ENCODE measurements around the gene FBXO17.
A peak's percentile ranks its signal among the peaks of the same experiment; 100 is the strongest.
"Not testable (repeated sequence)": the region's sequence is repeated elsewhere in the genome, so short reads cannot be mapped to it uniquely, and the experiment has no call there.

Gene FBXO17

GRCh38 chr19:38941466-38941865 is 34.1 kb downstream of the FBXO17 start:
- H3K27me3 ChIP-seq (ENCODE audit: low read depth, low read length); H3K9me3 ChIP-seq (ENCODE audit: control insufficient read depth in 1 of 2, low read length in 2 of 2): not testable (repeated sequence)

DNA sequence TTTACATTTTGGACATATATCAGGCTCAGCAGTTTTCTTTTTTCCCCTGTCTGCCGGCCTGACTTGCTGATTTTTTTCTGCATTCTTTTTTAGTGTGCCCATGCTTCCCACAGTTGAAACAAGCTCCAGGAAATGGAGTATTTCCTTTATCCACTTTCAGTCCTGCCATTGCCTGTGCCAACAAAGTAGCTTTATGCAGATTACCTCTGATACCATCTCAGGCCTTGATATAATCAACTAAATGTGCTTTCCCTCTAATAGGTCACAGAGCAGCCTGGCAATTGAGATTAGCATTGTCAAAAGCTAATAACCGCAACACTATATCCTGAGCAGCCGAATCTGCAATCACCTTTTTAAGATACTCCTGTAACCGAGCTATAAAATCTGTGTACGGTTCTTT is 35.6 kb downstream of the FBXO17 start:
- no peaks in the 10 kb centered on the region for H3K27me3 ChIP-seq (ENCODE audit: low read depth, low read length)

More at GRCh38 chr19:38941466-38941865, 34.1 kb downstream of the FBXO17 start:
- H3K4me3 ChIP-seq (ENCODE audit: low read depth in 1 of 2, low read length in 2 of 2); H3K36me3 ChIP-seq (ENCODE audit: control insufficient read depth in 1 of 2, insufficient read depth in 2 of 2, low read length in 2 of 2); H3K27ac ChIP-seq (ENCODE audit: low read length); H3K4me1 ChIP-seq (ENCODE audit: control insufficient read depth in 1 of 2, insufficient read depth in 2 of 2, low read length in 2 of 2): not testable (repeated sequence)

DNA sequence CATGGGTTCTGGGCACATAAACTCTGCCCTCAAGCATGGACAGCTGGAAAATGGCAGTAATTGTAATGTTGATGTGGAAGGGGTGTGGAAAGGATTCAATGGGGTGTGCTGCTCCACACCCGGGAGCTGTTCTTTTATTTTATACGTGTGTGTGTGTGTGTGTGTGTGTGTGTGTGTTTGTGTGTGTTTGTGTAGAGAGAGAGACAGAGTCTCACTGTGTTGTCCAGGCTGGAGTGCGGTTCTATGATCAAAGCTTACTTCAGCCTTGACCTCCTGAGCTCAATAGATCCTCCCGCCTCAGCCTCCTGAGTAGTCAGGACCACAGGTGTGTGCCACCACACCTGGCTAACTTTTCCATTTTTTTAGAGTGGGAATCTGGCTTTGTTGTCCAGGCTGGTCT is 42.0 kb downstream of the FBXO17 start:
- Histone ChIP-seq H3K36me3 (ENCODE audit: control insufficient read depth in 1 of 2, insufficient read depth in 2 of 2, low read length in 2 of 2) (peaks cover 3 to 22% of the 10 kb centered on the region in 2 donors), H3K4me1 (ENCODE audit: control insufficient read depth in 1 of 2, insufficient read depth in 2 of 2, low read length in 2 of 2) (peaks cover 0 to 23% of the 10 kb centered on the region in 2 donors), H3K9me3 (ENCODE audit: control insufficient read depth in 1 of 2, low read length in 2 of 2) (no peaks in the 10 kb centered on the region), H3K27ac (ENCODE audit: low read length) (no peak overlapping the region), H3K4me3 (ENCODE audit: low read depth in 1 of 2, low read length in 2 of 2) (no peak overlapping the region), H3K27me3 (ENCODE audit: low read depth, low read length) (no peaks in the 10 kb centered on the region)

More for the DNA sequence above, 35.6 kb downstream of the FBXO17 start:
- no peaks in the 10 kb centered on the region for H3K4me1 ChIP-seq (ENCODE audit: control insufficient read depth in 1 of 2, insufficient read depth in 2 of 2, low read length in 2 of 2)
- H3K27ac ChIP-seq (ENCODE audit: low read length) = no peak overlapping the region
- H3K4me3 ChIP-seq (ENCODE audit: low read depth in 1 of 2, low read length in 2 of 2) = no peak overlapping the region
- H3K36me3 ChIP-seq (ENCODE audit: control insufficient read depth in 1 of 2, insufficient read depth in 2 of 2, low read length in 2 of 2) = peaks cover 4 to 5% of the 10 kb centered on the region in 2 donors
- H3K9me3 ChIP-seq (ENCODE audit: control insufficient read depth in 1 of 2, low read length in 2 of 2) = no peaks in the 10 kb centered on the region

- Histone ChIP-seq H3K4me3 (ENCODE audit: low read depth in 1 of 2, low read length in 2 of 2) (no peak overlapping the region), H3K4me1 (ENCODE audit: control insufficient read depth in 1 of 2, insufficient read depth in 2 of 2, low read length in 2 of 2) (peaks cover 0 to 23% of the 10 kb centered on the region in 2 donors), H3K9me3 (ENCODE audit: control insufficient read depth in 1 of 2, low read length in 2 of 2) (no peaks in the 10 kb centered on the region), H3K27me3 (ENCODE audit: low read depth, low read length) (no peaks in the 10 kb centered on the region), H3K27ac (ENCODE audit: low read length) (no peak overlapping the region), H3K36me3 (ENCODE audit: control insufficient read depth in 1 of 2, insufficient read depth in 2 of 2, low read length in 2 of 2) (peaks cover 3 to 22% of the 10 kb centered on the region in 2 donors)
These were observed 42.9 kb downstream of the FBXO17 start for GRCh38 chr19:38932425-38933179.

DNA sequence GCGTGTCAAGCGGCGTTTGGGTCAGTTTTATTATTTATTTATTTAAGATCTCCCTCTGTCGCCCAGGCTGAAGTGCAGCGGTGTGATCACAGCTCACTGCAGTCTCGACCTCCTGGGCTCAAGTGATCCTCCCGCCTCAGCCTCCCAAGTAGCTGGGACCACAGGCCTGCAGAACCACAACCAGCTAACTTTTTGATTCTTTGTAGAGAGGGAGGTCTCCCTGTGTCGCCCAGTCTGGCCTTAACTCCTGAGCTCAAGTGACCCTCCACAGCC is 44.1 kb downstream of the FBXO17 start:
- Histone ChIP-seq H3K9me3 (ENCODE audit: control insufficient read depth in 1 of 2, low read length in 2 of 2) (no peaks in the 10 kb centered on the region), H3K27me3 (ENCODE audit: low read depth, low read length) (no peaks in the 10 kb centered on the region), H3K36me3 (ENCODE audit: control insufficient read depth in 1 of 2, insufficient read depth in 2 of 2, low read length in 2 of 2) (peaks cover 3 to 22% of the 10 kb centered on the region in 2 donors), H3K4me1 (ENCODE audit: control insufficient read depth in 1 of 2, insufficient read depth in 2 of 2, low read length in 2 of 2) (peaks cover 0 to 23% of the 10 kb centered on the region in 2 donors), H3K4me3 (ENCODE audit: low read depth in 1 of 2, low read length in 2 of 2) (peak overlapping the region; percentile 94 to 97), H3K27ac (ENCODE audit: low read length) (no peak overlapping the region)

DNA sequence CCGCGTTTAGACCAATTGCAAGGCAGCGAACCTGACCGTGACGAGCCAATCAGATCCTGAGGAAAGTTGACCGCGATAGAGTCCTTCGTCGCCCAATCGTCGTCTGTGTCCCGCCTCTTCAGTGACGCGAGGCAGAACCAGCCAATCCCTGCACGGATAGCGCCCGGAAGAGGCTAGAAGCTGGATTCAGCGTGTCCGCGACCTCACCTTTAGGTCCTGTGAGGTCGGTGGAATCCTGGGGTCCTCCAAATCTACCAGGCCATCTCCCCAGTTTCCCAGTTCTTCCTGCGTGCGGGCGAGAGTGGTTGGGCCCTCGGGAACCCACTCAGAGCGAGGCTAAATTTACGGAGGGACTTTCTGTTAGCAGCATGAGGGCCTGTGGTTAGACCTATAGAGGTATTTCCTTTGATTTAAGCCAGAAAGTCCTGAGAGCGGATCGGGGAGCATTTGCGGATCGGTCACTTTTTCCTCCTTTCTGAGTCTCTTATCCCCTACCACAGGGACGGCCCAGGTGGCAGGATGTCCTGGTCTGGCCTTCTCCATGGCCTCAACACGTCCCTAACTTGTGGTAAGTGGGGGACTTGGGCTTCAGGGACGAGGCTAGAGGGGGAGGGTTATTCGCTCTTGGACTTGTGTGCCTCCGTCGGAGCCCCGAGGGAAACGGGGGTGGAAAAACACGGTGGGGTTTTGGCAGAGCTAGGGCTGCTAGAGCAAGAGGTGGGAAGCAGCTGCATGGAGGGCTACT is 44.6 kb downstream of the FBXO17 start, which contains the start of gene MRPS12:
Gene MRPS12, plus strand, starts transcription at position 169 of the 745 bp plus-strand sequence. Its CDS starts 351 bp downstream, at position 520.
- peaks cover 0 to 23% of the 10 kb centered on the region in 2 donors for H3K4me1 ChIP-seq (ENCODE audit: control insufficient read depth in 1 of 2, insufficient read depth in 2 of 2, low read length in 2 of 2)
- peak within 1 kb of the TSS; percentile 95 for H3K27ac ChIP-seq (ENCODE audit: low read length)
- no peaks in the 10 kb centered on the region for H3K9me3 ChIP-seq (ENCODE audit: control insufficient read depth in 1 of 2, low read length in 2 of 2)
- H3K36me3 ChIP-seq (ENCODE audit: control insufficient read depth in 1 of 2, insufficient read depth in 2 of 2, low read length in 2 of 2) = peaks cover 3 to 22% of the 10 kb centered on the region in 2 donors
- no peaks in the 10 kb centered on the region for H3K27me3 ChIP-seq (ENCODE audit: low read depth, low read length)
- peak within 1 kb of the TSS; percentile 94 to 97 for H3K4me3 ChIP-seq (ENCODE audit: low read depth in 1 of 2, low read length in 2 of 2)

- peaks cover 0 to 23% of the 10 kb centered on the region in 2 donors for H3K4me1 ChIP-seq (ENCODE audit: control insufficient read depth in 1 of 2, insufficient read depth in 2 of 2, low read length in 2 of 2)
- no peaks in the 10 kb centered on the region for H3K27me3 ChIP-seq (ENCODE audit: low read depth, low read length)
- peaks cover 3 to 27% of the 10 kb centered on the region in 2 donors for H3K36me3 ChIP-seq (ENCODE audit: control insufficient read depth in 1 of 2, insufficient read depth in 2 of 2, low read length in 2 of 2)
- no peaks in the 10 kb centered on the region for H3K9me3 ChIP-seq (ENCODE audit: control insufficient read depth in 1 of 2, low read length in 2 of 2)
- H3K27ac ChIP-seq (ENCODE audit: low read length) = peak within 1 kb of the TSS; percentile 95
- H3K4me3 ChIP-seq (ENCODE audit: low read depth in 1 of 2, low read length in 2 of 2) = peak within 1 kb of the TSS; percentile 94 to 97
These were observed 45.4 kb downstream of the FBXO17 start, which contains the start of gene SARS2 for GRCh38 chr19:38929929-38930775. Gene SARS2 (minus strand): TSS chr19:38930763. CDS start chr19:38930736, 27 bp downstream.

DNA sequence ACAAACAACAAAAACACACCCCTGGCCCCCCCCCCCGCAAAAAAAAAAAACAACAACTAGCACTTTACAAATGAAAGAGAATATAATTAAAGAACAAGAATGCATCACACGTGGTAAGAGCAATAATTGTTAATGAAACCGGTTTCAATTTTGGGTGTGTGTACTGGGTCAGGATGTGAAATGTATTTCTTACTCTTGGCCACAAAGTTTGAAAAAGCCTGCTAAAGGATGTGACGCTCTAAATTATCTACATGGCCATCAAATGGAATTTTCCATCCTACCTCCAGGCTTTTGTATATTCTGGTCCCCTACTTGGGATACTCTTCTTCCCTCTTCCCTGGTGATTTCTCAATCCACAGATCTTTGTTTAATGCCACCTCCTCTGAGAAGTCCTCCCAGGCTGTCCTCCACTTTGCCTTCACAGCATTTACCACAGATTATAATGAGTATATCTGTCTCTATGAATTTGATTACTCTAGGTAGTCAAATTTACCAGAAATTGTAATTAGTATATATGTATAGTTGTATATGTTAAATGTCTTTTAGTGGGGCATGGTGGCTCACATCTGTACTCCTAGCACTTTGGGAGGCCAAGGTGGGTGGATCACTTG is 47.0 kb downstream of the FBXO17 start:
- no peak overlapping the region for H3K4me3 ChIP-seq (ENCODE audit: low read depth in 1 of 2, low read length in 2 of 2)
- no peaks in the 10 kb centered on the region for H3K27me3 ChIP-seq (ENCODE audit: low read depth, low read length)
- H3K36me3 ChIP-seq (ENCODE audit: control insufficient read depth in 1 of 2, insufficient read depth in 2 of 2, low read length in 2 of 2) = peaks cover 12 to 31% of the 10 kb centered on the region in 2 donors
- H3K27ac ChIP-seq (ENCODE audit: low read length) = no peak overlapping the region
- no peaks in the 10 kb centered on the region for H3K9me3 ChIP-seq (ENCODE audit: control insufficient read depth in 1 of 2, low read length in 2 of 2)
- H3K4me1 ChIP-seq (ENCODE audit: control insufficient read depth in 1 of 2, insufficient read depth in 2 of 2, low read length in 2 of 2) = peaks cover 0 to 23% of the 10 kb centered on the region in 2 donors

- Histone ChIP-seq H3K4me3 (ENCODE audit: low read depth in 1 of 2, low read length in 2 of 2) (no peak overlapping the region), H3K27ac (ENCODE audit: low read length) (no peak overlapping the region), H3K27me3 (ENCODE audit: low read depth, low read length) (no peaks in the 10 kb centered on the region), H3K9me3 (ENCODE audit: control insufficient read depth in 1 of 2, low read length in 2 of 2) (no peaks in the 10 kb centered on the region), H3K36me3 (ENCODE audit: control insufficient read depth in 1 of 2, insufficient read depth in 2 of 2, low read length in 2 of 2) (peaks cover 13 to 28% of the 10 kb centered on the region in 2 donors), H3K4me1 (ENCODE audit: control insufficient read depth in 1 of 2, insufficient read depth in 2 of 2, low read length in 2 of 2) (peaks cover 0 to 2% of the 10 kb centered on the region in 2 donors)
These were observed 51.2 kb downstream of the FBXO17 start for GRCh38 chr19:38924388-38924787.

- Histone ChIP-seq H3K4me3 (ENCODE audit: low read depth in 1 of 2, low read length in 2 of 2) (no peak overlapping the region), H3K27ac (ENCODE audit: low read length) (no peak overlapping the region), H3K4me1 (ENCODE audit: control insufficient read depth in 1 of 2, insufficient read depth in 2 of 2, low read length in 2 of 2) (no peaks in the 10 kb centered on the region), H3K9me3 (ENCODE audit: control insufficient read depth in 1 of 2, low read length in 2 of 2) (no peaks in the 10 kb centered on the region), H3K36me3 (ENCODE audit: control insufficient read depth in 1 of 2, insufficient read depth in 2 of 2, low read length in 2 of 2) (peaks cover 13 to 28% of the 10 kb centered on the region in 2 donors), H3K27me3 (ENCODE audit: low read depth, low read length) (no peaks in the 10 kb centered on the region)
These were observed 53.1 kb downstream of the FBXO17 start for GRCh38 chr19:38922482-38922881.
